MM.1S (cell line): Measurements from ENCODE around the gene SLC38A6.
"Not testable (repeated sequence)": the region's sequence is repeated elsewhere in the genome, so short reads cannot be mapped to it uniquely, and the experiment has no call there.

Experiments used
- DNase-seq: peaks from one replicate; pipeline ENCODE4 v3.0.0-alpha.2; 2015
- H2AFZ ChIP-seq: fragments of 300-600 bp; sonication (generic); 2 replicates; pipeline ENCODE4 v1.6.0; 2016; ENCODE audit warnings: antibody characterized with exemption, low read length
- H3F3A ChIP-seq: fragments of 300-600 bp; sonication (generic); 2 replicates; pipeline ENCODE4 v1.6.1; 2016; ENCODE audit warnings: mild to moderate bottlenecking, antibody characterized with exemption, low read length, moderate library complexity, mixed read lengths; ENCODE audit not compliant: insufficient read depth
- H3K27ac ChIP-seq: fragments of 300-600 bp; sonication (generic); 2 replicates; pipeline ENCODE4 v1.5.1; 2016; ENCODE audit warnings: mild to moderate bottlenecking, low read length
- H3K27me3 ChIP-seq: fragments of 300-600 bp; sonication (generic); replicated peaks from 2 replicates; pipeline ENCODE4 v1.6.0; 2016; ENCODE audit warnings: low read length; ENCODE audit not compliant: insufficient read depth
- H3K36me3 ChIP-seq: fragments of 300-600 bp; sonication (generic); replicated peaks from 2 replicates; pipeline ENCODE4 v1.6.1; 2016; ENCODE audit warnings: mild to moderate bottlenecking, low read length, mixed read lengths; ENCODE audit not compliant: insufficient read depth
- H3K4me1 ChIP-seq: fragments of 300-600 bp; sonication (generic); 2 replicates; pipeline ENCODE4 v1.6.1; 2016; ENCODE audit warnings: low read length, mixed read lengths
- H3K4me2 ChIP-seq: fragments of 300-600 bp; sonication (generic); 2 replicates; pipeline ENCODE4 v1.6.0; 2016; ENCODE audit warnings: low read depth, low read length
- H3K4me3 ChIP-seq: fragments of 300-600 bp; sonication (generic); 2 replicates; pipeline ENCODE4 v1.5.1; 2016; ENCODE audit warnings: low read length, mixed read lengths
- H3K79me2 ChIP-seq: fragments of 300-600 bp; sonication (generic); 2 replicates; pipeline ENCODE4 v1.6.1; 2016; ENCODE audit warnings: mixed run types, low read length, mixed read lengths
- H3K9ac ChIP-seq: fragments of 300-600 bp; sonication (generic); 2 replicates; pipeline ENCODE4 v1.6.1; 2016; ENCODE audit warnings: low read length, mixed read lengths
- H3K9me2 ChIP-seq: fragments of 300-600 bp; sonication (generic); replicated peaks from 2 replicates; pipeline ENCODE4 v1.6.1; 2016; ENCODE audit warnings: mild to moderate bottlenecking, low read length, mixed read lengths; ENCODE audit not compliant: insufficient read depth
- H3K9me3 ChIP-seq: fragments of 300-600 bp; sonication (generic); replicated peaks from 2 replicates; pipeline ENCODE4 v1.6.1; 2016; ENCODE audit warnings: mild to moderate bottlenecking, low read length, mixed read lengths; ENCODE audit not compliant: insufficient read depth
- H4K20me1 ChIP-seq: fragments of 300-600 bp; sonication (generic); 2 replicates; pipeline ENCODE4 v1.6.1; 2016; ENCODE audit warnings: mild to moderate bottlenecking, low read length, moderate library complexity, mixed read lengths; ENCODE audit not compliant: insufficient read depth
- CTCF ChIP-seq: fragments of 300-600 bp; sonication (generic); IDR thresholded peaks from 2 replicates; pipeline ENCODE4 v1.5.1; 2016; ENCODE audit warnings: antibody characterized with exemption, low read length, mixed read lengths
- EZH2 ChIP-seq: fragments of 300-600 bp; sonication (generic); optimal IDR thresholded peaks from 2 replicates; pipeline ENCODE3; 2017; ENCODE audit warnings: low read depth, mild to moderate bottlenecking, antibody characterized with exemption, low read length, mixed read lengths
- EZH2phosphoT487 ChIP-seq: fragments of 300-600 bp; sonication (generic); IDR thresholded peaks from 2 replicates; pipeline ENCODE4 v1.6.1; 2018; ENCODE audit warnings: antibody characterized with exemption, low read length

SLC38A6 gene

GRCh38 chr14:61089126-61089750 lies 108.2 kb downstream of the SLC38A6 start:
- H2AFZ ChIP-seq, result no peak overlapping the region
- no peaks in the 10 kb centered on the region for H3K36me3 ChIP-seq
- H3K27ac ChIP-seq, result no peak overlapping the region
- no peaks in the 10 kb centered on the region for H4K20me1 ChIP-seq
- no peaks in the 10 kb centered on the region for H3K27me3 ChIP-seq
- DNase-seq, result no peak
- H3K4me2 ChIP-seq, result no peak overlapping the region
- H3K9me3 ChIP-seq, result no peaks in the 10 kb centered on the region
- H3K4me1 ChIP-seq, result no peaks in the 10 kb centered on the region
- H3K79me2 ChIP-seq, result no peaks in the 10 kb centered on the region
- H3F3A ChIP-seq, result no peaks in the 10 kb centered on the region
- no peak overlapping the region for H3K9ac ChIP-seq
- H3K9me2 ChIP-seq, result no peaks in the 10 kb centered on the region
- H3K4me3 ChIP-seq, result no peak overlapping the region
- no peak for TF ChIP-seq EZH2phosphoT487
- no peak for TF ChIP-seq EZH2
- TF ChIP-seq CTCF, result no peak

GRCh38 chr14:61090432-61091216 lies 109.6 kb downstream of the SLC38A6 start:
- Histone ChIP-seq H3K4me2 (no peak overlapping the region), H3K36me3 (no peaks in the 10 kb centered on the region), H3K9me3 (no peaks in the 10 kb centered on the region), H3K27ac (no peak overlapping the region), H4K20me1 (no peaks in the 10 kb centered on the region), H3K9ac (no peak overlapping the region), H3F3A (no peaks in the 10 kb centered on the region), H3K4me1 (no peaks in the 10 kb centered on the region), H2AFZ (no peak overlapping the region), H3K27me3 (no peaks in the 10 kb centered on the region), H3K79me2 (no peaks in the 10 kb centered on the region), H3K9me2 (no peaks in the 10 kb centered on the region), H3K4me3 (no peak overlapping the region)
- DNase-seq, result no peak
- TF ChIP-seq EZH2phosphoT487 (no peak), CTCF (no peak), EZH2 (no peak)

GRCh38 chr14:61091657-61092273 lies 110.7 kb downstream of the SLC38A6 start:
- Histone ChIP-seq H3K9me3 (no peaks in the 10 kb centered on the region), H3K4me1 (no peaks in the 10 kb centered on the region), H4K20me1 (no peaks in the 10 kb centered on the region), H3K27me3 (no peaks in the 10 kb centered on the region), H3K9me2 (no peaks in the 10 kb centered on the region), H3K9ac (no peak overlapping the region), H3F3A (no peaks in the 10 kb centered on the region), H3K27ac (no peak overlapping the region), H3K4me3 (no peak overlapping the region), H2AFZ (no peak overlapping the region), H3K36me3 (no peaks in the 10 kb centered on the region), H3K4me2 (no peak overlapping the region), H3K79me2 (no peaks in the 10 kb centered on the region)
- DNase-seq, result no peak
- TF ChIP-seq EZH2phosphoT487 (no peak), CTCF (no peak), EZH2 (no peak)

GRCh38 chr14:61098096-61098495 lies 117.1 kb downstream of the SLC38A6 start:
- not testable (repeated sequence) for DNase-seq, H3K9me2 ChIP-seq, H3K9ac ChIP-seq, H2AFZ ChIP-seq, H3K4me3 ChIP-seq, H3K27ac ChIP-seq, H3F3A ChIP-seq, H3K4me2 ChIP-seq, H4K20me1 ChIP-seq, H3K27me3 ChIP-seq, H3K9me3 ChIP-seq, H3K79me2 ChIP-seq, H3K36me3 ChIP-seq
- H3K4me1 ChIP-seq, result peaks cover 16% of the 10 kb centered on the region
